K562 (cell line): ENCODE data around the gene LRP10. TPM values are rescaled to one million over a fixed set of nuclear protein-coding genes. Genes with fewer than 3 reads are reported as not detected.
A peak's percentile ranks its signal among the peaks of the same experiment; 100 is the strongest.

Experiments used
- ATF7 ChIP-seq: fragments of 450-650 bp; IDR thresholded peaks from 2 replicates; pipeline ENCODE4 v1.7.1; 2014; ENCODE audit warnings: mild to moderate bottlenecking, moderate library complexity
- CXXC5 ChIP-seq: fragments of 250-450 bp; sonication (Bioruptor Pico); IDR thresholded peaks from 2 replicates; pipeline ENCODE4 v1.8.0; 2022; ENCODE audit warnings: inconsistent platforms, mild to moderate bottlenecking, moderate library complexity
- FOXJ2 ChIP-seq: fragments of 200-800 bp; sonication (Bioruptor generic); IDR thresholded peaks from 2 replicates; pipeline ENCODE4 v1.6.1; 2016; ENCODE audit warnings: missing genetic modification characterization, missing compliant biosample characterization
- HBP1 ChIP-seq: fragments of 450-650 bp; formaldehyde crosslinking; IDR thresholded peaks from 2 replicates; pipeline ENCODE4 v1.4.0; 2022; ENCODE audit warnings: missing genetic modification characterization
- HINFP ChIP-seq: fragments of 450-650 bp; conservative IDR thresholded peaks from 2 replicates; pipeline ENCODE4 v1.6.1; 2016; ENCODE audit warnings: missing genetic modification characterization, low read depth, mild to moderate bottlenecking, control low read depth, missing compliant biosample characterization
- KAT7 ChIP-seq: sonication (generic); formaldehyde crosslinking; IDR thresholded peaks from 2 replicates; pipeline ENCODE4 v1.8.0; 2022; ENCODE audit warnings: missing genetic modification reagents, mild to moderate bottlenecking, borderline replicate concordance
- NELFE ChIP-seq: IDR thresholded peaks from 2 replicates; pipeline ENCODE4 v1.6.1; 2011; ENCODE audit warnings: mild to moderate bottlenecking; ENCODE audit not compliant: insufficient read depth, insufficient read length
- NFYB ChIP-seq: IDR thresholded peaks from 2 replicates; pipeline ENCODE4 v1.6.1; 2011; ENCODE audit warnings: mild to moderate bottlenecking, moderate library complexity; ENCODE audit not compliant: insufficient read length; ENCODE audit errors: extremely low read depth
- POLR3A ChIP-seq: IDR thresholded peaks from 2 replicates; pipeline ENCODE4 v1.6.1; 2011; ENCODE audit warnings: borderline replicate concordance, mild to moderate bottlenecking, moderate library complexity; ENCODE audit not compliant: insufficient read length, insufficient read depth; ENCODE audit errors: extremely low read depth
- RHOXF2B ChIP-seq: fragments of 250-450 bp; sonication (Bioruptor Pico); conservative IDR thresholded peaks from 2 replicates; pipeline ENCODE4 v1.5.1; 2021
- SMARCB1 ChIP-seq: IDR thresholded peaks from 2 replicates; pipeline ENCODE4 v1.6.1; 2011; ENCODE audit warnings: improper control_type of control experiment, low read depth; ENCODE audit not compliant: insufficient read length
- SMARCC2 ChIP-seq: fragments of 450-650 bp; IDR thresholded peaks from 2 replicates; pipeline ENCODE4 v1.6.1; 2017; ENCODE audit warnings: antibody characterized with exemption, moderate library complexity, mild to moderate bottlenecking, low read depth
- ZC3H4 ChIP-seq: sonication (generic); formaldehyde crosslinking; IDR thresholded peaks from 2 replicates; pipeline ENCODE4 v1.9.0; 2021; ENCODE audit warnings: missing genetic modification reagents, borderline replicate concordance
- ZFP36 ChIP-seq: fragments of 150-350 bp; IDR thresholded peaks from 2 replicates; pipeline ENCODE4 v1.6.1; 2018; ENCODE audit warnings: low read length, low read depth; ENCODE audit not compliant: partially characterized antibody
- ZNF41 ChIP-seq: fragments of 250-450 bp; sonication (Bioruptor Pico); conservative IDR thresholded peaks from 2 replicates; pipeline ENCODE4 v1.4.0; 2020; ENCODE audit warnings: mild to moderate bottlenecking
- polyA plus RNA-seq, 8 experiments: library from polyadenylated mRNA; depleted of rRNA in 4 of 8; stranded (reverse) in 5 of 8; unstranded in 3 of 8; fragments of >200 nt; fragmentation: Nextera tagmentation in 2 of 8; fragmentation: Illumina TruSeq in 1 of 8; extraction: Ambion mirVana in 2 of 8; extraction: Trizol in 1 of 8; gene quantifications; 2 replicates each; pipeline versions ENCODE4 v1.2.1 to v1.2.3, GENCODE V29; 2011 to 2014; ENCODE audit warnings: inconsistent platforms in 1 of 8, missing spikeins in 1 of 8
- total RNA-seq, 7 experiments: library from RNA; depleted of rRNA in 6 of 7; stranded (reverse); fragments of >200 nt in 6 of 7; fragmentation: Illumina TruSeq in 2 of 7; extraction: Trizol in 2 of 7; gene quantifications; 2 replicates each; pipeline versions ENCODE4 v1.2.1 to v1.2.3, GENCODE V29; 2011 to 2021; ENCODE audit warnings: low replicate concordance in 1 of 7
- TF ChIP-seq, protein P1 (sequence below), 2 experiments: fragments of 450-650 bp in 1 of 2; sonication (generic) in 1 of 2; formaldehyde crosslinking; conservative IDR thresholded peaks; 2 replicates each; pipeline versions ENCODE4 v1.4.0 to v1.8.1; 2020 to 2022; ENCODE audit warnings: mild to moderate bottlenecking in 1 of 2, missing genetic modification reagents in 1 of 2
- TF ChIP-seq, protein P2 (sequence below): fragments of 450-650 bp; formaldehyde crosslinking; conservative IDR thresholded peaks from 2 replicates; pipeline ENCODE4 v1.4.0; 2022; ENCODE audit warnings: mild to moderate bottlenecking, missing genetic modification characterization
- TF ChIP-seq, protein P3 (sequence below): fragments of 250-450 bp; sonication (Bioruptor Pico); IDR thresholded peaks from 2 replicates; pipeline ENCODE4 v1.5.0; 2021; ENCODE audit warnings: mild to moderate bottlenecking, moderate library complexity

LRP10 gene
- total and polyA plus RNA-seq, 9 of the 15 experiments (the other 6 are each of a cell fraction or from before 2014, with no cell fraction given), result 1.3 to 45.5 (median 10.9) TPM

DNA sequence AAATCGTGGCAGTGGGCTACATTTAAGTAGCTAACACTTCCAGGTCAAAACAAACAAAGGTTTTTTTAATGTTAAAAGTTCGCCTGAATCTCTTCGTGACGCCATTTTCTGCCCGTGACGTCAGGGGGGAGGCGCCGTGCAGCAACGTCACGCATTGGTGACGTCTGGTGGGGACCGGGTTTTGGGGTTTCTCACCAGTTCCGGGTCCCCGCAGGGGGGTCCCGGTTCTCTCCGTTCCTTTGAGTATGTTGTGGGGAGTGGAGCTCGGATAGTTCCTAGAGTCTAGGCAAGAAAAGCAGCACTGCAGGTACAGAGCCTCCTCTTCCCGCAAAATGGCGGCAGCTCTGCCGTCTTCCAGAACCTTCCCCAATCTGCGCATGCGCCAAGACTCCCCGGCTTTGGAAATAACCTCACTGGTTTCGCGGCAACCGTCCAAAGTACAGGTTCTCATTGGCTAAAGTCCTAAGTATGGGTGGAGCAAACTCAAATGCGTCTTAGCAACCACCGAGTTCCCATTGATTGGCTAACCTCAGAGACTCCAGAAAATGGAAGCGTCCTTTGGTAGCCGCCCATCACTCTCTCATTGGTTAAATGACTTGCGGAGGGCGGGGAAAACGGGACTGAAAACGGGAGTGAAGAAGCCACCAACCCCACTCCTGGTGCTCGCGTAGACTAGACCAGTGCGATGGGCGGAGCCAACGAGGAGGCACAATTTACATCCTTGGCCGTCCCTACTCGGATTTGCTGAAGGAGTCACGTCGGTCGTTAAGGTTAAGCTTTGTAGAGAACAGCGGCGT, 47.5 kb downstream of the LRP10 start, which contains the start of gene RBM23 (continued):
- no peak for TF ChIP-seq KAT7 (CRISPR knock-in tag)
- TF ChIP-seq, protein P1, sequence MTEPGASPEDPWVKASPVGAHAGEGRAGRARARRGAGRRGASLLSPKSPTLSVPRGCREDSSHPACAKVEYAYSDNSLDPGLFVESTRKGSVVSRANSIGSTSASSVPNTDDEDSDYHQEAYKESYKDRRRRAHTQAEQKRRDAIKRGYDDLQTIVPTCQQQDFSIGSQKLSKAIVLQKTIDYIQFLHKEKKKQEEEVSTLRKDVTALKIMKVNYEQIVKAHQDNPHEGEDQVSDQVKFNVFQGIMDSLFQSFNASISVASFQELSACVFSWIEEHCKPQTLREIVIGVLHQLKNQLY (CRISPR knock-in tag; conservative IDR thresholded peaks at IDR 0.05), result no peak
- no peak for TF ChIP-seq HBP1 (CRISPR knock-in tag)
- no peak for TF ChIP-seq SMARCC2
- no peak for TF ChIP-seq NELFE
- TF ChIP-seq NFYB, result peak; percentile 95
- peak; percentile 92 for TF ChIP-seq FOXJ2
- TF ChIP-seq ZC3H4, result no peak
- TF ChIP-seq, protein P2, sequence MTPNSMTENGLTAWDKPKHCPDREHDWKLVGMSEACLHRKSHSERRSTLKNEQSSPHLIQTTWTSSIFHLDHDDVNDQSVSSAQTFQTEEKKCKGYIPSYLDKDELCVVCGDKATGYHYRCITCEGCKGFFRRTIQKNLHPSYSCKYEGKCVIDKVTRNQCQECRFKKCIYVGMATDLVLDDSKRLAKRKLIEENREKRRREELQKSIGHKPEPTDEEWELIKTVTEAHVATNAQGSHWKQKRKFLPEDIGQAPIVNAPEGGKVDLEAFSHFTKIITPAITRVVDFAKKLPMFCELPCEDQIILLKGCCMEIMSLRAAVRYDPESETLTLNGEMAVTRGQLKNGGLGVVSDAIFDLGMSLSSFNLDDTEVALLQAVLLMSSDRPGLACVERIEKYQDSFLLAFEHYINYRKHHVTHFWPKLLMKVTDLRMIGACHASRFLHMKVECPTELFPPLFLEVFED (CRISPR knock-in tag), result no peak
- peak; percentile 97 for TF ChIP-seq ATF7
- no peak for TF ChIP-seq HINFP (tag)
- no peak for TF ChIP-seq POLR3A
- TF ChIP-seq ZNF41 (CRISPR knock-in tag), result no peak
- no peak for TF ChIP-seq ZFP36
- TF ChIP-seq, protein P3, sequence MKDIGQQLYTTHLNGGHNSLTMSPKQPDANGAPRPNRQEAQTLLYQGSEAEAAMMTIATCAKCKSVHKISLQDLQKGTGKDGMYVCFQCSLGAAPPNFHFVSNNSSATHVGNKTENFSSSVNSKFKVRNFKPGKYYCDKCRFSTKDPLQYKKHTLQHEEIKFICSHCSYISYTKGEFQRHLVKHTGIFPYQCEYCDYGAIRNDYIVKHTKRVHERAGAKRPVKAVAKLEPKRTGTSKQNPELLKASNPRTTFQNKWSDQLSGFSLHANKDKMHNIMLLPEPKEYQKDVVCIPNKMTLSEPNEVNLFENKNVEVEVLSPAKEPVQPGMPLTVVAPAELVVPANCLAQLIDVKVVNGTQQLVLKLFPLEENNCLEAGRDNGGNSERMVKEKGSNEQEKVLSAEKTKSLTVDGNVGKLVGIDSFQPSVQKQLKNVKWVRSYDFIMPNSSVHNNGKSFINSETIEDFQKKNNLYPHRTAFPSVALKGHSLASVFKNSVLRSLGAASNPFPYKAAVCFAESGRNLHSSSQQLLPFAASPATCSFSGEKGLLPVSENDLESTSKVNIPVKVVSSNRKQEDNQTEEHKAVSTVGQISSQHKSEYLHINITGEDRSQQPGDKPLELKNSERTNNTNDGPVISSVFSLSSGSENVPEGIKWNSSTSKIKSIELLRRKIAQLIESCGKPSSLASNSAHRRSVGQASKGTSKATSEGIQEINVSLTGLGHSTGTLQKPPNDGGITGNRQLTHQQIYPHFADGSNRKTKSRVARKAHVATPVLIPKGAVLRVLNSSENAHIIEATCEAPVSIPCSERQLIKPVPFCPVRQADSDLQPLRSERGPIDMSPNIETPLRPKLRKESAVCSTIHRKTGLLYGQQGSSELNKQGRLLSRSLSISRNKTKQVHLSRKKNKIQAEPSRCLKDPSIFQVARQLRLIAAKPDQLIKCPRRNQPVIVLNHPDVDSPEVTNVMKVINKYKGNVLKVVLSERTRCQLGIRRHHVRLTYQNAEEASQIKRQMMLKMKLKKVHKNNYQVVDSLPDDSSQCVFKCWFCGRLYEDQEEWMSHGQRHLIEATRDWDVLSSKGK (CRISPR knock-in tag), result no peak
- TF ChIP-seq SMARCB1, result no peak
- no peak for TF ChIP-seq RHOXF2B (CRISPR knock-in tag)
- TF ChIP-seq CXXC5 (CRISPR knock-in tag), result peak; percentile 78
